ENCODE results near the gene OR10A5.

- no peak for TF ChIP-seq CTCF (IDR thresholded peaks at IDR 0.05)
- no peak for TF ChIP-seq POLR2AphosphoS5 (IDR thresholded peaks at IDR 0.05; ENCODE audit: low read depth, low read length)
- no peak for TF ChIP-seq SIN3A (IDR thresholded peaks at IDR 0.05; ENCODE audit: borderline replicate concordance, insufficient read depth, low read depth, low read length)
- TF ChIP-seq REST (IDR thresholded peaks at IDR 0.05; ENCODE audit: insufficient read depth in 1 of 2, low read depth in 2 of 2, low read length in 1 of 2) = no peak
- TF ChIP-seq TCF7L2 (IDR thresholded peaks at IDR 0.05; ENCODE audit: low read depth, low read length) = no peak
Measured at GRCh38 chr11:6895010-6895409, 49.5 kb downstream of the OR10A5 start.

All from Panc1 (cell line).